H1 (cell line): ENCODE results near the gene CHST8. TPM values are rescaled to one million over a fixed set of nuclear protein-coding genes. Genes with fewer than 3 reads are reported as not detected.

Source experiments
- CTCF ChIA-PET: fragments of 300-600 bp; sonication (Branson Sonifier 250); formaldehyde crosslinking; loops from one replicate; lab custom pipeline; 2021; ENCODE audit not compliant: partially characterized antibody; lab: Charles Lee
- POLR2A ChIA-PET: fragments of 300-600 bp; sonication (Branson Sonifier 250); formaldehyde crosslinking; loops from one replicate; lab custom pipeline; 2021; ENCODE audit warnings: inconsistent platforms; ENCODE audit not compliant: partially characterized antibody; lab: Charles Lee
- DNase-seq, 2 experiments: peaks; one replicate each; pipeline versions ENCODE4 v3.0.0 to v3.0.0-alpha.2; 2010 to 2022; ENCODE audit warnings: low spot score in 2 of 2, low read depth in 1 of 2, mixed read lengths in 1 of 2
- FAIRE-seq: peaks from 2 replicates; lab custom pipeline; 2011; peaks lifted over from hg19 to GRCh38; lab: Jason Lieb, UNC
- H2AFZ ChIP-seq: 2 replicates; pipeline ENCODE4 v1.8.1; 2012; ENCODE audit warnings: low read length, inconsistent platforms
- H2AK5ac ChIP-seq: 2 replicates; pipeline ENCODE4 v1.6.1; 2013; ENCODE audit warnings: low read depth, low read length
- H2BK120ac ChIP-seq: replicated peaks from 2 replicates; pipeline ENCODE3; 2013; ENCODE audit warnings: low read depth, low read length, inconsistent platforms
- H2BK12ac ChIP-seq: 2 replicates; pipeline ENCODE4 v1.6.1; 2013; ENCODE audit warnings: low read depth, low read length
- H2BK15ac ChIP-seq: 2 replicates; pipeline ENCODE4 v1.6.1; 2013; ENCODE audit warnings: low read length
- H2BK20ac ChIP-seq: 2 replicates; pipeline ENCODE4 v1.6.1; 2013; ENCODE audit warnings: low read length
- H2BK5ac ChIP-seq: 2 replicates; pipeline ENCODE4 v1.6.1; 2013; ENCODE audit warnings: low read depth, low read length
- H3K14ac ChIP-seq: 2 replicates; pipeline ENCODE4 v1.6.1; 2013; ENCODE audit warnings: inconsistent platforms; ENCODE audit not compliant: insufficient read length
- H3K18ac ChIP-seq: 2 replicates; pipeline ENCODE4 v1.6.1; 2013; ENCODE audit warnings: low read length; ENCODE audit errors: extremely low read depth
- H3K23ac ChIP-seq: 2 replicates; pipeline ENCODE4 v1.6.1; 2013; ENCODE audit warnings: inconsistent platforms; ENCODE audit not compliant: insufficient read length
- H3K23me2 ChIP-seq: 2 replicates; pipeline ENCODE4 v1.6.1; 2013; ENCODE audit warnings: low read depth, low read length
- H3K27ac ChIP-seq: 2 replicates; pipeline ENCODE4 v1.6.1; 2011; ENCODE audit warnings: low read depth, low read length, inconsistent platforms
- H3K27me3 ChIP-seq, 4 experiments: replicated peaks in 1 of 4; 1 replicate in 1 of 4; 2 replicates in 3 of 4; pipeline versions ENCODE4 v1.6.1 to v1.8.1; 2011 to 2013; ENCODE audit warnings: low read length in 3 of 4, mild to moderate bottlenecking in 3 of 4, inconsistent platforms in 2 of 4, mixed read lengths in 2 of 4, moderate library complexity in 1 of 4; ENCODE audit not compliant: control insufficient read depth in 3 of 4, insufficient read depth in 3 of 4; ENCODE audit errors: extremely low read depth in 1 of 4
- H3K36me3 ChIP-seq, 4 experiments: 2 replicates each; pipeline versions ENCODE4 v1.6.1 to v1.8.1; 2011 to 2013; ENCODE audit warnings: mild to moderate bottlenecking in 4 of 4, low read length in 3 of 4, moderate library complexity in 2 of 4, control low read depth in 1 of 4, inconsistent platforms in 1 of 4; ENCODE audit not compliant: insufficient read depth in 4 of 4, control insufficient read depth in 2 of 4
- H3K4ac ChIP-seq: replicated peaks from 2 replicates; pipeline ENCODE3; 2013; ENCODE audit warnings: low read length, low read depth, mixed read lengths, inconsistent platforms; ENCODE audit not compliant: insufficient read length
- H3K4me1 ChIP-seq, 4 experiments: replicated peaks in 1 of 4; 1 replicate in 1 of 4; 2 replicates in 3 of 4; pipeline versions ENCODE4 v1.6.1 to v1.8.1; 2011 to 2013; ENCODE audit warnings: low read length in 3 of 4, inconsistent platforms in 2 of 4, mixed read lengths in 1 of 4; ENCODE audit not compliant: insufficient read depth in 4 of 4, control insufficient read depth in 3 of 4
- H3K4me2 ChIP-seq, 2 experiments: 2 replicates each; pipeline versions ENCODE4 v1.6.1 to v1.8.1; 2011 to 2013; ENCODE audit warnings: low read depth in 2 of 2, low read length in 2 of 2, control low read depth in 1 of 2, inconsistent platforms in 1 of 2, mild to moderate bottlenecking in 1 of 2; ENCODE audit not compliant: insufficient read depth in 1 of 2
- H3K4me3 ChIP-seq, 4 experiments: fragments of 200-600, 300-600 bp in 1 of 4; sonication (generic), shearing (Covaris generic), sonication (Bioruptor Twin) in 1 of 4; 2 replicates each; pipeline versions ENCODE4 v1.5.1 to v1.8.1; 2011 to 2016; ENCODE audit warnings: low read length in 4 of 4, low read depth in 3 of 4, control low read depth in 2 of 4, inconsistent platforms in 2 of 4, mild to moderate bottlenecking in 2 of 4, mixed read lengths in 1 of 4, moderate library complexity in 1 of 4; ENCODE audit not compliant: insufficient read depth in 2 of 4; ENCODE audit errors: extremely low read depth in 1 of 4
- H3K56ac ChIP-seq: replicated peaks from 2 replicates; pipeline ENCODE3; 2013; ENCODE audit warnings: low read depth, mild to moderate bottlenecking, mixed read lengths, low read length, inconsistent platforms; ENCODE audit not compliant: insufficient read length
- H3K79me1 ChIP-seq: 2 replicates; pipeline ENCODE4 v1.6.1; 2013; ENCODE audit warnings: low read depth, low read length, control low read depth
- H3K79me2 ChIP-seq, 2 experiments: 2 replicates each; pipeline versions ENCODE4 v1.6.1 to v1.8.1; 2012 to 2013; ENCODE audit warnings: low read length in 2 of 2, mild to moderate bottlenecking in 2 of 2, inconsistent platforms in 1 of 2; ENCODE audit not compliant: insufficient read depth in 2 of 2, control insufficient read depth in 1 of 2
- H3K9ac ChIP-seq, 4 experiments: replicated peaks in 1 of 4; 1 replicate in 1 of 4; 2 replicates in 3 of 4; pipeline versions ENCODE4 v1.6.1 to v1.8.1; 2011 to 2013; ENCODE audit warnings: low read depth in 3 of 4, low read length in 3 of 4, control low read depth in 2 of 4, mild to moderate bottlenecking in 2 of 4, moderate library complexity in 2 of 4, inconsistent platforms in 1 of 4; ENCODE audit errors: extremely low read depth in 1 of 4
- H3K9me3 ChIP-seq, 2 experiments: 2 replicates each; pipeline versions ENCODE4 v1.6.1 to v1.8.1; 2012 to 2013; ENCODE audit warnings: mild to moderate bottlenecking in 2 of 2, moderate library complexity in 2 of 2, control low read depth in 1 of 2, inconsistent platforms in 1 of 2, low read depth in 1 of 2, low read length in 1 of 2, mixed read lengths in 1 of 2; ENCODE audit not compliant: insufficient read depth in 2 of 2
- H4K20me1 ChIP-seq, 2 experiments: replicated peaks in 1 of 2; 2 replicates each; pipeline versions ENCODE3 to v1.8.1; 2011 to 2013; ENCODE audit warnings: inconsistent platforms in 2 of 2, low read length in 2 of 2, mild to moderate bottlenecking in 1 of 2; ENCODE audit not compliant: insufficient read depth in 2 of 2, control insufficient read depth in 1 of 2
- H4K5ac ChIP-seq: 2 replicates; pipeline ENCODE4 v1.6.1; 2013; ENCODE audit warnings: low read length, low read depth, mixed read lengths, inconsistent platforms; ENCODE audit not compliant: insufficient read length
- H4K8ac ChIP-seq: 2 replicates; pipeline ENCODE4 v1.8.0; 2013; ENCODE audit warnings: mild to moderate bottlenecking, moderate library complexity, low read length, inconsistent platforms; ENCODE audit not compliant: insufficient read depth; ENCODE audit errors: extremely low read depth
- H4K91ac ChIP-seq: replicated peaks from 2 replicates; pipeline ENCODE3; 2013; ENCODE audit warnings: low read length, mixed read lengths, inconsistent platforms; ENCODE audit not compliant: insufficient read length
- CHD2 ChIP-seq: IDR thresholded peaks from 2 replicates; pipeline ENCODE4 v1.6.1; 2012; ENCODE audit warnings: low read length, improper control_type of control experiment
- EGR1 ChIP-seq: IDR thresholded peaks from 2 replicates; pipeline ENCODE4 v1.6.1; 2011; ENCODE audit warnings: low read depth, low read length, borderline replicate concordance
- HDAC2 ChIP-seq, 2 experiments: fragments of 300-600 bp in 1 of 2; sonication (generic) in 1 of 2; IDR thresholded peaks; 2 replicates each; pipeline ENCODE4 v1.6.1; 2011 to 2012; ENCODE audit warnings: low read depth in 2 of 2, low read length in 2 of 2, mild to moderate bottlenecking in 2 of 2, moderate library complexity in 2 of 2, borderline replicate concordance in 1 of 2, inconsistent platforms in 1 of 2
- HDAC6 ChIP-seq: IDR thresholded peaks from one replicate; pipeline ENCODE4 v1.7.1; 2012; ENCODE audit warnings: low read depth, mild to moderate bottlenecking, inconsistent platforms, low read length, moderate library complexity
- MAFK ChIP-seq: IDR thresholded peaks from 2 replicates; pipeline ENCODE4 v1.6.1; 2012; ENCODE audit warnings: low read depth, mild to moderate bottlenecking, improper control_type of control experiment, low read length
- POLR2AphosphoS5 ChIP-seq: IDR thresholded peaks from 2 replicates; pipeline ENCODE4 v1.6.1; 2011; ENCODE audit warnings: low read depth, low read length
- POU5F1 ChIP-seq: IDR thresholded peaks from 2 replicates; pipeline ENCODE4 v1.6.1; 2011; ENCODE audit warnings: low read depth, mild to moderate bottlenecking, low read length, moderate library complexity
- RAD21 ChIP-seq, 2 experiments: IDR thresholded peaks in 1 of 2; conservative IDR thresholded peaks in 1 of 2; 2 replicates each; pipeline ENCODE4 v1.6.1; 2011; ENCODE audit warnings: low read depth in 2 of 2, low read length in 2 of 2, improper control_type of control experiment in 1 of 2, inconsistent platforms in 1 of 2, mild to moderate bottlenecking in 1 of 2, moderate library complexity in 1 of 2
- SAP30 ChIP-seq: fragments of 300-600 bp; sonication (generic); IDR thresholded peaks from 2 replicates; pipeline ENCODE4 v1.7.1; 2012; ENCODE audit warnings: low read length, moderate library complexity, mild to moderate bottlenecking, inconsistent platforms; ENCODE audit not compliant: insufficient read depth, insufficient replicate concordance
- SP4 ChIP-seq: IDR thresholded peaks from 2 replicates; pipeline ENCODE4 v1.6.1; 2012; ENCODE audit warnings: low read length, inconsistent platforms
- TAF7 ChIP-seq: optimal IDR thresholded peaks from 2 replicates; pipeline ENCODE3; 2011; ENCODE audit warnings: low read depth, mild to moderate bottlenecking, inconsistent platforms, low read length, moderate library complexity, borderline replicate concordance
- ZNF274 ChIP-seq: IDR thresholded peaks from 2 replicates; pipeline ENCODE4 v1.7.0; 2012; ENCODE audit warnings: low read length, borderline replicate concordance; ENCODE audit errors: extremely low read depth
- WGBS, 2 experiments: shearing (Covaris generic) in 1 of 2; methylation state at CpG; one replicate each; pipeline versions ENCODE4 v1.1.6 to v1.1.7; 2013 to 2015; ENCODE audit warnings: low lambda C conversion rate in 2 of 2, mixed read lengths in 2 of 2, inconsistent platforms in 1 of 2, low coverage in 1 of 2, missing lambda C conversion rate in 1 of 2; ENCODE audit not compliant: insufficient replicate concordance in 2 of 2, insufficient coverage in 1 of 2, insufficient read length in 1 of 2; ENCODE audit errors: extremely low coverage in 1 of 2, missing lambda C conversion rate in 1 of 2; 5-methylcytosine and 5-hydroxymethylcytosine counted together
- polyA plus RNA-seq, 7 experiments: library from polyadenylated mRNA; depleted of rRNA in 3 of 7; stranded (reverse) in 5 of 7; unstranded in 2 of 7; fragments of >200 nt in 5 of 7; fragments of 200-250 nt in 2 of 7; gene quantifications; 1 replicate in 5 of 7; 2 replicates in 1 of 7; 4 replicates in 1 of 7; pipeline versions ENCODE4 v1.2.1 to v1.2.3, GENCODE V29; 2011 to 2013; ENCODE audit warnings: missing spikeins in 2 of 7, mixed read lengths in 2 of 7
- total RNA-seq: library from RNA; stranded (reverse); fragmentation: NEBNext Ultra II Directional; extraction: Animal tissue kit (Norgen Biotek cat#: 25700); gene quantifications from 2 replicates; pipeline ENCODE4 v1.2.1, GENCODE V29; 2021

The CHST8 gene
- total and polyA plus RNA-seq, 2 of the 8 experiments (the other 6 are each of a cell fraction or from before 2014, with no cell fraction given): 10.8 to 28.2 TPM

GRCh38 chr19:33654840-33655508 lies 33.2 kb downstream of the CHST8 start:
- FAIRE-seq (no peak), DNase-seq (no peak)
- H2BK5ac ChIP-seq: no peak overlapping the region
- no peak overlapping the region for H2AK5ac ChIP-seq
- H3K79me1 ChIP-seq: no peaks in the 10 kb centered on the region
- no peak overlapping the region for H2BK15ac ChIP-seq
- peaks cover 0 to 13% of the 10 kb centered on the region in 2 experiments; a peak in 1 of 4 replicates for H3K79me2 ChIP-seq
- H3K9me3 ChIP-seq: no peaks in the 10 kb centered on the region
- H3K4me2 ChIP-seq: no peak overlapping the region
- H3K27me3 ChIP-seq: no peaks in the 10 kb centered on the region
- H4K5ac ChIP-seq: no peak overlapping the region
- CTCF ChIA-PET: interaction anchor here (0.6 to 2.1 kb wide), 4 partner anchors 16 to 566 kb away, joined by 3 to 5 read pairs (median 4); no protein-coding TSS in a partner anchor
- no peak overlapping the region for H3K56ac ChIP-seq
- no peak overlapping the region for H3K18ac ChIP-seq
- no peak overlapping the region for H4K91ac ChIP-seq
- H3K27ac ChIP-seq: no peak overlapping the region
- no peak overlapping the region for H3K4me3 ChIP-seq
- H4K20me1 ChIP-seq: no peaks in the 10 kb centered on the region
- no peaks in the 10 kb centered on the region for H3K36me3 ChIP-seq
- H2AFZ ChIP-seq: no peak overlapping the region
- no peak overlapping the region for H3K14ac ChIP-seq
- no peak overlapping the region for H3K4ac ChIP-seq
- H3K23me2 ChIP-seq: peaks cover 3% of the 10 kb centered on the region; the same call in 1 of the 2 replicates
- no peak overlapping the region for H3K23ac ChIP-seq
- no peak overlapping the region for H2BK120ac ChIP-seq
- POLR2A ChIA-PET: no interaction called here
- H4K8ac ChIP-seq: no peak overlapping the region
- no peak overlapping the region for H2BK20ac ChIP-seq
- H2BK12ac ChIP-seq: no peak overlapping the region
- H3K9ac ChIP-seq: no peak overlapping the region
- 83% methylated on average over 7 of the region's 7 CpGs; no CpG with 5 or more reads in 1 of the 2 experiments for WGBS, 2 experiments
- H3K4me1 ChIP-seq: peaks cover 0 to 2% (median under 1%) of the 10 kb centered on the region in 4 experiments; a peak in 3 of 7 replicates
- TF ChIP-seq HDAC2 (IDR thresholded peaks at IDR 0.05; ENCODE audit: borderline replicate concordance in 1 of 2, low read depth in 2 of 2, low read length in 2 of 2): no peak
- TF ChIP-seq HDAC6: no peak
- TF ChIP-seq POU5F1: no peak
- TF ChIP-seq SP4: no peak
- no peak for TF ChIP-seq RAD21 (IDR thresholded peaks at IDR 0.05 in 1 of 2, conservative IDR thresholded peaks at IDR 0.05 in 1 of 2; ENCODE audit: low read depth in 2 of 2, low read length in 2 of 2)
- no peak for TF ChIP-seq CHD2
- no peak for TF ChIP-seq ZNF274
- TF ChIP-seq POLR2AphosphoS5: no peak
- no peak for TF ChIP-seq SAP30
- no peak for TF ChIP-seq MAFK
- no peak for TF ChIP-seq TAF7
- TF ChIP-seq EGR1: no peak
